Activated CD4-positive, alpha-beta T cell treated with anti-CD3 and anti-CD28 coated beads, Interleukin-2, amount 50 U/mL, for 48 hours (primary cell): ENCODE data around the gene ASRGL1.
"Not testable (repeated sequence)": the region's sequence is repeated elsewhere in the genome, so short reads cannot be mapped to it uniquely, and the experiment has no call there.

Source experiments
- DNase-seq, 2 experiments: peaks; one replicate each; pipeline ENCODE4 v3.0.0-alpha.2; 2020

The ASRGL1 gene

DNA sequence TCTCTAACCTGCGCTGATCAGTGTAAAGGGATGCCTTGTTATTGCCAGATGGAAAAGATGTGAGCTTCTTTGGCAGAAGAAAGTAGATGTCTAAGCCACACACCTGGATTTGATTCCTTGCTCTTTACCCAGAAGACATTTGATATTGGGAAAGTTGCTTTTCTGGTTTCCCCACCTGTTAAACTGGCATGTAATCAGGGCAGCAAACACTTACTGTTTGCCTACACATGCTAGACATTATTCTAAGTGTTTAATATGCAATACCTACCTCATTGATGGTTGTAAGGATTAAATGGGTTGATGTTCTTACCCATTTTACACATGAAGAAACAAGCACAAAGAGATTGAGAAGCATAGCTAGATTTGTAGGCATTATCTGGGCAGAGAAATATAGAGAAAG lies 16.6 kb downstream of the ASRGL1 start:
- DNase-seq: no peak

DNA sequence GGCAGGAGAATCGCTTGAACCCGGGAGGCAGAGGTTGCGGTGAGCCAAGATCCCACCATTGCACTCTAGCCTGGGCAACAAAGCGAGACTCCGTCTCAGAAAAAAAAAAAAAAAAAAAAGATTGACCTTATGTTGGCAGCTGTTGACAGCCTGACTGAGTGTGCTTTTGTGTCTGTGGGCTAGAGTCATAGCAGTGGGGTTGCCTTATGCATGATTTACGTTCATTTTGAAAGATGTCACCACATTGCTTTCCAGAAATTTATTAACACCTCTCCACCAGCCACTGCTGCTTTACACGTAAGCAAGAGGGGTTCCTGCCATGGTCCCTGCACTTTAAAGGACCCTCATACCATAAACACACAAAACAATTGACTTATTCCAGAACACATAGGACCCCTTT lies 21.0 kb downstream of the ASRGL1 start:
- no peak for DNase-seq

DNA sequence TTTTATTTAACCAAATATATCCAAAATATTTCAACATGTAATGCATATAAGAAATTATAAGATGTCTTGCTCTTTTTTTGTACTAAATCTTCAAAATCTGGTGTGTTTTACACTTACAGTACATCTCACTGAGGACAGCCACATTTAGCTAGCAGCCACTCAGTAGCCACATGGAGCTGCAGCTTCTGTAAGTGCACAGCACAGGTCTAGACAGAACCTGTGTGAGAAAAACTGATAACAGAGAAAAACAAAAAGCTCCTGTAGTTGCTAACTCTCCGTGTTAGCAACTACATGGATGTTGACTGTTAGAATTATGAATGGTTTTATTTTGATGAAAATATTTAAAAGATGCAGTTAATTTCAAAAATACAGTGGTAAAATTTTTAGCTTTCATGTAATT lies 22.2 kb downstream of the ASRGL1 start:
- no peak for DNase-seq

DNA sequence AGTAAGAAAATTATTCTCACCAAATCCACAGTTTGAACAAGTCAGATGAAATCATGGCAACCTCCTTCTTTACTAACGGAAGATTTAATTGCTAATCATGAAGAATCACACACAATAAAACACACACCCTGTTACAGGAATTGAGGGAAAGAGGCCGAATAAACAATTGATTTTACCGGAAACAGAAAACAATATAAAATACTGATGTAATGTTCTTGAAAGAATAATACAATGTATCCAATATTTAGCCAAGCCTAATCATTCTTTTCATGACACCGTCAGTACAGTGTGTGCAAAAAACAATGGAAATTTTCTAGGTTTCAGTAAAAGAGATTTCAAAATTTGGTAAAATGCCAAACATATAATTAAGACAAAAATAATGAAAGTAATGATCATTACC lies 23.4 kb downstream of the ASRGL1 start:
- DNase-seq: no peak

DNA sequence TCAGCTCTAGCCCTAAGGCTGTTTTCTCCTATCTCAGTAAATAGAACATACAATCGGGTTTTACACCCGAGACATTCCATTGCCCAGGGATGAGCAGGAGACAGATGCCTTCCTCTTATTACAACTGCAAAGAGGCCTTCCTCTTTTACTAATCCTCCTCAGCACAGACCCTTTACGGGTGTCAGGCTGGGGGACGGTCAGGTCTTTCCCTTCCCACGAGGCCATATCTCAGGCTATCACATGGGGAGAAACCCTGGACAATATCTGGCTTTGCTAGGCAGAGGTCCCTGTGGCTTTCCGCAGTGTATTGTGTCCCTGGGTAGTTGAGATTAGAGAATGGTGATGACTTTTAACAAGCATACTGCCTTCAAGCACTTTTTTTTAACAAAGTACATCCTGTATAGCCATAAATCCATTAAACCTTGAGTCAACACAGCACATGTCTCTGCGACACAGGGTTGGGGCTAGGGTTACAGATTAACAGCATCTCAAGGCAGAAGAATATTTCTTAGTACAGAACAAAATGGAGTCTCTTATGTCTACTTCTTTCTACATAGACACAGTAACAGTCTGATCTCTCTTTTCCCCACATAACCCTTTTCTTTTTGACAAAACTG lies 31.7 kb downstream of the ASRGL1 start:
- not testable (repeated sequence) for DNase-seq

DNA sequence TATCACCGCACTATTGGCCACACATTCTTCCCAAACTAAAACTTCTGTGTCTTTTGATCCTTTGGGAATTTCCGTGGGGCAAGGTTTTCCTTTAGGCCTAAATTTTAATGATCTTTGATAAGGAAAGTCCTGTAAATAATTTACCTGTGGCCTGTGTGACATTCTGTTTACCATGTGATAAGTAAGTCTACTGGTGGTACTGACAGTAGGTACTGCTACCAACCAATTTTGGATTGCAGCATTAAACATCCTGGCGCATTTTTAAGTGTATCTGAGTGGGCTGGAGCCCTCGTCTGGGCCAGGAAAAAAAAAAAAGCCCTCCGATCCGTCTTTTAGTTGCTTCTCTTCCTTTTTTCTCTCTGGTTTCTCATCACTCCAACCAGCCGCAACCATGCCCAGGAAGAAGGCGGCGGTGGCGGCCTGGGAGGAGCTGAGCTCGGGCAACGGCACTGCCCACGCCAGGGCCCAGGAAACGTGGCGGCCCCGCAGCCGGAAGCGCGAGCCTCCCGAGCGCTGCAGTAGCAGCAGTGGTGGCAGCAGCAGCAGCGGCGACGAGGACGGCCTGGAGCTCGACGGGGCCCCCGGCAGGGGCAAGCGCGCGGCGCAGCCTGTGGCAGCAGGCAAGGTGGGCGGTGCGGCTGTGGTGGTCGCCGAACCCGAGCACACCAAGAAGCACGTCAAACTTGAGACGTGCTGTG lies 33.6 kb downstream of the ASRGL1 start:
- DNase-seq: peak; percentile 34 to 49

DNA sequence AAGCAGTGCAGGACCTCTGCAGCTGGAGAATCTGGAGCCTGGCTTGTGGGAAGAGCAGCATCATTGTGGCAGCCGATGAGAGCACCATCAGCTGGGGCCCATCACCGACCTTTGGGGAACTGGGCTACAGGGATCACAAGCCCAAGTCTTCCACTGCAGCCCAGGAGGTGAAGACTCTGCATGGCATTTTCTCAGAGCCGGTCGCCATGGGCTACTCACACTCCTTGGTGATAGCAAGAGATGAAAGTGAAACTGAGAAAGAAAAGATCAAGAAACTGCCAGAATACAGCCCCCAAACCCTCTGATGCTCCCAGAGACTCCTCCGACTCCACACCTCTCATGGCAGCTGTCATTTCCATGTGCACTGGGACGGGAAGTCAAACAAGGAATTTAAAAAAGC lies 35.6 kb downstream of the ASRGL1 start:
- no peak for DNase-seq

DNA sequence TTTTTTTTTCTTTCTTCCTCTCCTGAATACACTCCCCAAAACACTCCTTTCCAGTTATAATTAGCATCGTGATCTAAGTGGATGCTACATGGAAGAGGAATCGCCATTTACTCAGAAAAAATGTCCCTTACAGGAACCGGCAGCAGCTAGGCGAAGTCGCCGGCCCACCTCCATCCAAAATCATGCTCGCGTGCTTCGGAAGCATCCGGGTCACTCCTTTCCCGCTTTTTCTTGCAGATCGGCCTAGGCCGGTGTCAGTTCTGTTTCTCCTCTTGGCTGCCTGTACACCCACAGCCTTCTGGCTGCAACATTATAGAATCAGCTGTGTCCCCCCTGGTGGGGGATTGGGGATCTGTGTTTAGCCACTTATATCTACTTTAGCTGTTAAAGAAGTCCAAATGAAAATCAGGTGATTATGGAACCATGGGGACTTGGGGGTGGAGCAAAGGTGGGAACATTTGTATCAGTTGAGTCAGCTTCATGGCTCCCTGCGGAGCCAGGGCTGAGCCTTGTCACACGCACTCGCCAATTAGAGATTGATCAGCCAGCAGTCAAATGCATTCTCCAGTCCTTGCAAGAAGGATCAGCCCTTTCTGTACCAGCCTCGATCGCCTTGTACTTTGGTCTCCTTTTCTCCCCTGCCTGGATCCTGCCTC lies 36.3 kb downstream of the ASRGL1 start:
- DNase-seq: no peak

DNA sequence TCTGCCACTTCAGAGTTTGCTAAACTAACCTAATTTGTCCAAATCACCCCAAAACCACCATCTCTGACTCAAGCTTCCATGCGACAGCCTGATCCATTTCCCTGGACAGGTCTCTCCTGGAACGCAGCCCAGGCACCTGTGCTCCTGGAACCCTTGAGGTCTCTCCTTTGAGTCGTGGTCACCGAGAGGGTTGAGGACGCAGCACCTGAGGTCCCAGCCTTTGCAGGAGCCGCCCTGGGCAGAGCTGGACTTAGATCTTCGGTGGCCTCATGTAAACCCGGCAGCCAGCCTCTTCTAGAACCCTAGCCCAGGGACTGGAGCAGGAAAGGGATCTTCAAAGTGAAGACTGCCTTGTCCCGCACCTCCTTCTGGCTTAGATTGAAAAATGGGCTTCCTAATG lies 37.6 kb downstream of the ASRGL1 start:
- DNase-seq: no peak

DNA sequence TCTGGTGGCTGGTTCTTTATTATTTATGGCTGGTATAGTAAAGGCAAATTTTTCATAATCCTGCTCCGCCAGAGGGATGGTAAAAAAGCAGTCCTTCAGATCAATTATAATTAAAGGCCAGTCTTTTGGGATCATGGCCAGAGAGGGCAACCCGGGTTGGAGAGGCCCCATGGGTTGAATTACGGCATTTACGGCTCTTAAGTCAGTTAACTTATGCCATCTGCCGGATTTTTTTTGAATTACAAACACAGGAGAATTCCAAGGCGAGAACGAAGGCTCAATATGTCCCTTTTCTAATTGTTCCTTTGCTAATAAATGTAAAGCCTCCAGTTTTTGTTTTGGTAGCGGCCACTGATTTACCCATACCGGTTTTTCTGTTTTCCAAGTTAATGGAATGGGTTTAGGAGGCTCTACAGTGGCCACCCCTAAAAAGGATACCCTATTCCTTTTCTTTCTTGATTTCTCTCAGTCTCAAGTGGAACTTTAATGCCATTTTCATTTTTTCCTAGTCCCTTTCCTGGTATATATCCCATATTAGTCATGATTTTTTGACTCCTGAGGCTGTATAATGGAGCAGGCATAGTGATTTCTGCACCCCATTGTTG lies 41.3 kb downstream of the ASRGL1 start:
- DNase-seq: not testable (repeated sequence)

DNA sequence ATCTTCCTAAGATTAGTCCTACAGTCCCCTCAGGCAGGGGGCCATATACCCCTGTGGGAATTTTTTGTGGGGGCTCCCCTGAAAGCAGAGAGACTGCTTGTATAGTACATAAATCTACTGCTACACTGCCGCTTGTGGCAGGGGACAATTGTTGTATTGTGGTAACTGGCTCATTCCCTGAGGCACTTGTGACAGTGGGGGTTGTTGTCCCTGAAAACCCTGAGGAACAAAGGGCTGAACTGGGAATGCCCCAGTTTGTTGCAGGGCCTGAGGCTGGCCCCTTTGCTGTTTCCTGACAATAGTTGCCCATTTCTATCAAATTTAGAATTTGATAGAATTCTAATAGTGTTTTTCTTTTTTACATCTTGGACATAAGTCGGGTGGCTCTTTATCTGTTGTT lies 42.3 kb downstream of the ASRGL1 start:
- DNase-seq: not testable (repeated sequence)

DNA sequence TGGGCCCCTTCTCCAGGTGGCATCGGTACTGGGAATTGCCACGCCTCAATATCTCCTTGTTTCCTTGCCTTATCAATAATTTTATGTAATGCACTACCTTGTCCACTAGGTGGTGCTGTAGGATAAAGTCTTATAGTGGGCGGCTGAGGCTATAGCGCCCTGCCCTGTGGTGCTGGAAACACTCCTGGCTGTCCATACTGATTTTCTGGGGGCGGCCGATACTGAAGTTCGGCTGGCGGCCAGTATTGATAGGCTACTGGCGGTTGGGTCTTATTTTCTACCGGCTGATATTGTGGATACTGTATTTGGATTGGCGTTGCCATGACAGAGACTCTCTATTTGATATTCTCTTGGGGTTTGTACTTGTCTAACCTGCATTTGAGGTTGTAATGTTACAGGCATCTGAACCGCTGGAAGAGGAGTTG lies 43.6 kb downstream of the ASRGL1 start:
- DNase-seq: peak; percentile 27 to 40

DNA sequence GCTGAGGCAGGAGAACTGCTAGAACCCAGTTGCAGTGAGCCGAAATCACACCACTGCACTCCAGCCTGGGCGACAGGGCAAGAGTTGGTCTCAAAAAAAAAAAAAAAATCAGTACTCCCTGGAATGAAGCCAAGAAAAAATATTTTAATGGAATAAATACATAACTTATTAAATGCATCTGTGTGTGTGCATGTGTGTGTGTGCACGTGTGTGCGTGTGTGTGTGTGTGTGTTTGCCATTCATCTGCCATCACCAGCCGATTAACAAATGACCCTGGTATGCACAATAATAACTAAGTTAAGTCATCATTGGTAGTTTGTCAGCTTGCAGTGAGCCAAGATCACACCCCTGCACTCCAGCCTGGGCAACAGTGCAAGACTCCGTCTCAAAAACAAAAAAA lies 46.6 kb downstream of the ASRGL1 start:
- DNase-seq: no peak

DNA sequence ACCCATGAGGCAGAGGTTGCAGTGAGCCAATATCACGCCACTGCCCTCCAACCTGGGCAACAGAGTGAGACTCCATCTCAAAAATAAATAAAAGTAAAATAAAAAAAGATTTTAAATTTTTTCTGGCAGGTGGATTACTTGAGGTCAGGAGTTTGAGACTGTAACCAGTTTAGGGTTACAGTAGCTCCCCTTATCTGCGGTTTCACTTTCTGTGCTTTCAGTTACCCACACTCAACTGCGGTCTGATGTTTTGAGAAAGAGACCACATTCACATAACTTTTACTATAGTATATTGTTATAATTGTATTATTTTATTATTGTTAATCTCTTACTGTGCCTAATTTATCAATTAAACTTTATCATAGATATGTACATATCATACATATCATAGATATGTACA lies 48.8 kb downstream of the ASRGL1 start:
- not testable (repeated sequence) for DNase-seq

DNA sequence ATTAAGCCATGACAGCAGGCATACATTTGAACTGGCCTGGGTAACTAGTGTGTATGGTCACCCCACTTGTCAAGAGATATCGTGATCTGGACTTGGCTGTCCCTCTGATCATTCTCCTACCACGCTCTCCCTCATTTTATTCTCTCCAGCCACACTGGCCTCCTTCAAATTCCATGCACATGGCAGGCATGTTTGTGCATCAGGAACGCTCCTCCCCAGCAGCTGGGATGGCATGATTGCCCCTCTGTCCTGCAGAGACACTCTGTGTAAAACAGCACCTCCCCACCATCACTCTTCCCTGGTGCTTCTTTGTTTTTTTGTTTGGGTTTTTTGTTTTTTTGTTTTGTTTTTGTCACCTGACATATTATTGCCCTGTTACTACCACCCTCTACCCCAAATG lies 50.1 kb downstream of the ASRGL1 start:
- no peak for DNase-seq

DNA sequence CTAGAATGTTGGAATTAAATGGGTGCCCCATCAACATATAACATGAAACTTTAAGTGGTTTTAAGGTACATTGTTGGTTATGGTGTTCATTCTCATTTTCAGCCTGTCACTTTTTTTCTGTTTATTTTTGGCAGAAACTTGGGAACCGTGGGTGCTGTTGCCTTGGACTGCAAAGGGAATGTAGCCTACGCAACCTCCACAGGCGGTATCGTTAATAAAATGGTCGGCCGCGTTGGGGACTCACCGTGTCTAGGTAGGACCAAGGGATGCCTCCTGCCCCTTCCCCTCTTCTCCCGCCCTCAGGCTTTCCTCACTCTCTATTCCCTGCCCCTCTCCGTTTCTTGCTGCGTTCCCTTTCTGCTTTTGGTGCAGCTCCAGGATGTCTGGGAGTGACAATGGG lies 51.8 kb downstream of the ASRGL1 start:
- DNase-seq: no peak

DNA sequence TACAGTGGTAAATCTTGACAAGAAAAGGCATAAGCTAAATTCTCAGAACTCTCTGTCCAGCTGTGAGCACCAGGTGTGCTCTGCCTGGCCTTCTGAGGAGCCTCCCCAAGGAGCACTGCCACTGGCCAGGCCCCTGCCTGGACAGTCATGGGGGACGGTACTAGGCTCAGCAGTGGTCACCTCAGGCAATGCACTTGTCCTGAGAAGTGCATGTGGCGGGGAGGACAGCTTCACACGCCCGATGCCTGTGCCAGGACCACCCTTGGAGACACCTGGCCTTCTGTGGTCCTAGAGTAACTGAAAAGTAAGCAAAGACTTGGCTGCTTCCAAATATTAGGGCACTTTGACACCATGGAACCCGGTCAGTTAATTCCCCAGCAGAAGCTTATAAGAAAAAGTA lies 53.0 kb downstream of the ASRGL1 start:
- no peak for DNase-seq

DNA sequence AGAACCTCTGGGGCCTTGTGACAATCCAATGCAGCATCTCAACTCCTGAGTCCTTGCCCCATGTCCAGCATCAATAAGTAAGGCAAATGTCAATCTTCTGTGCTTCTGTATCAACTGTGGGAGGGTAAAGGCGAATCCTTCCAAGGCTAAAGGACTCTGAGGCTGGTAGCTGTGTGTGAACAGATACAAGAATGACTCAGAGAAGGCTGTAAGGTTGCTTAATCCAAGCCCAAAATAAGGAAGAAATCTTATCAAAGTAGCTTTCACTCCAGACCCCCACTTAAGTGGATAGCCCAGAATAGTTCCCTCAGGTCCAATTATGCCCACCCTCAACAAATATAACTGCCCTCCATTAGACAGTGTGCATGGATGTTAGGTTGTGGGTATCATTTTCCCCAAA lies 53.5 kb downstream of the ASRGL1 start:
- no peak for DNase-seq

DNA sequence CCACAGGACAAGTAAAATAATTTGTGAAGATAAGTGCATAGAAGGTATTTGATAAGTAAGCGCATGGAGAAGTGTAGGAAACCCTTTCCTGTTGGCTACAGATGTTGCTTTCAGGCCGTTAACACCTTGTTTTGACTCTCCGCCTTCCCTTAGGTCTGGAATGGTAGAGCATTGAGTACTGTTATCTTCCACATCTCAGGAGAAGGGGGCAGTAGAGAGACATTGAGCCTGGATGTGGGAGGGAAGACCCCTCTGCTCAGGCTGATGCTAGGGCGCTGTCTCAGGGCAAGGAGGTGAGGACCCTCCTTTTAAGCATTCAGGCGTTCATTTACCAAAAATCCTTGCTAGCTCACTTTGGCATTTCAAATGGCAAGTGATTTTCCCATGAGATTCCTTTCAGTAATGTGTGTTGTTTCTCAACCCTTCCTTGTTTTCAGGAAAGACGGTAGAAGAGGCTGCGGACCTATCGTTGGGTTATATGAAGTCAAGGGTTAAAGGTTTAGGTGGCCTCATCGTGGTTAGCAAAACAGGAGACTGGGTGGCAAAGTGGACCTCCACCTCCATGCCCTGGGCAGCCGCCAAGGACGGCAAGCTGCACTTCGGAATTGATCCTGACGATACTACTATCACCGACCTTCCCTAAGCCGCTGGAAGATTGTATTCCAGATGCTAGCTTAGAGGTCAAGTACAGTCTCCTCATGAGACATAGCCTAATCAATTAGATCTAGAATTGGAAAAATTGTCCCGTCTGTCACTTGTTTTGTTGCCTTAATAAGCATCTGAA lies 54.6 kb downstream of the ASRGL1 start:
- no peak for DNase-seq

DNA sequence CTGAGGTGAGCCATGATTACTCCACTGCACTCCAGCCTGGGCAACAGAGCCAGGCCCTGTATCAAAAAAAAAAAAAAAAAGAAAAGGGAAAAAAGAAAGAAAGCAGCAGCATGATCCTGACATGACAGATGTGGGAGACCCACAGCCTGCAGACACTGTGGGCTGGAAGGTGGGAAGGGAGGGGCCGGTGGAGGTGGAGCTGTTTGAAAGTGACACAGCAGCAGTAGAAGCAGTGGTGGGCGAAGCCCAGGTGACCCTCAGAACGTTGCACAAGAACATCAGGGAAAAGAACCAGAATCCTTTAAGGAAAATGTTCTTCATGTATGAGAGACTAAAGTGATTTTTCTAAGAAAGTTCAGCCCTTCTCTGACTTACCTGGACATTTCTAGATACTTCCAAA lies 55.3 kb downstream of the ASRGL1 start:
- no peak for DNase-seq

DNA sequence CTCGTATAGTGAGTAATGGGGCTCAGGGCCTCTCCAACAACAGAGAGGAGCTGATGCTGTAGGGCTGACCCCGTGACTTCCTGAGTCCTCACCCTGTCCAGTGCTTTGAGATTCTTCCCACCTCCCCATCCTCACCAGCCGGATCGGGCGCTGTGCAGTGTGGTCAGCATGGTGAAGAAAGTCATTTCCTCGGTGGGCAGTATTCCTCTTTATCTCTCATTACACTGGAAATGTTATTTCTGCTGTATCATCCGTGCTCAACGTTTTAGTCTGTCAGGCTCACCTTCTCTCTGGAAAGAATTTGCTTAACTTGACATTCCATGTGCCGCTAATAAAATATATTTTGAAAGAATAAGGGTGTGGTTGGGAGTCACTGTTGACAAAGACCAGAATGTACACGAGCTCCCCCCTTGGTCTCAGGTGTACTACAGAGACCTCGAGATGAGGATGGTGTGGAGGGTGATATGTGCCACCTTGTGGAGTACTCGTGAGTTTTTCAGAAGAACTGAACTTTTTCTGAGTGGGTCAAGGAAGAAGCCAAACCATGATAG lies 55.9 kb downstream of the ASRGL1 start:
- DNase-seq: no peak

DNA sequence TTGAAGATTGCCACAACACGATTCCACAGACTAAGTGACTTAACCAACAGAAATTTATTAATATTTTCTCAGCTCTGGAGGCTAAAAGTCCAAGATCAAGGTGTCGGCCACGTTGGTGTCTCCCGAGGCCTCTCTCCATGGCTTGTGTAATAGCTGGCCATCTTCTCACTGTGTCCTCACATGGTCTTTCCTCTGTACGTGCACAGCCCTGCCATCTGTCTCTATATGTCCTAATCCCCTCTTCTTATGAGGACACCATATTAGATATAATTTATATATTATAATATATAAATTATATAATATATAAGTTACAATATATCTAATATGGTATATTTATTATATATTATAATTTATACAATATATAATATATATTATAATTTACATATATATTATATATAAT lies 56.5 kb downstream of the ASRGL1 start:
- DNase-seq: no peak
